RWPE1 (cell line): ENCODE measurements around the gene OCIAD1.
"Not testable (repeated sequence)": the region's sequence is repeated elsewhere in the genome, so short reads cannot be mapped to it uniquely, and the experiment has no call there.

ENCODE experiments used
- CTCF ChIA-PET: fragments of 350-600 bp; sonication (Branson Sonifier 250); formaldehyde crosslinking; extraction: SDS; loops from one replicate; lab custom pipeline; 2021; lab: Yijun Ruan, JAX
- POLR2A ChIA-PET: fragments of 400-600 bp; formaldehyde crosslinking; extraction: SDS; loops from one replicate; lab custom pipeline; 2020; ENCODE audit warnings: antibody characterized with exemption; ENCODE audit not compliant: low non-redundant PET; lab: Yijun Ruan, JAX
- DNase-seq: peaks from one replicate; pipeline ENCODE4 v3.0.0; 2012; ENCODE audit warnings: low spot score
- H3K27ac ChIP-seq: fragments of 450-650 bp; 2 replicates; pipeline ENCODE4 v1.5.1; 2017
- TF ChIP-seq, protein P1 (sequence below): fragments of 450-650 bp; conservative IDR thresholded peaks from 2 replicates; pipeline ENCODE4 v1.5.1; 2017; ENCODE audit warnings: low read depth, mild to moderate bottlenecking

The OCIAD1 gene

DNA sequence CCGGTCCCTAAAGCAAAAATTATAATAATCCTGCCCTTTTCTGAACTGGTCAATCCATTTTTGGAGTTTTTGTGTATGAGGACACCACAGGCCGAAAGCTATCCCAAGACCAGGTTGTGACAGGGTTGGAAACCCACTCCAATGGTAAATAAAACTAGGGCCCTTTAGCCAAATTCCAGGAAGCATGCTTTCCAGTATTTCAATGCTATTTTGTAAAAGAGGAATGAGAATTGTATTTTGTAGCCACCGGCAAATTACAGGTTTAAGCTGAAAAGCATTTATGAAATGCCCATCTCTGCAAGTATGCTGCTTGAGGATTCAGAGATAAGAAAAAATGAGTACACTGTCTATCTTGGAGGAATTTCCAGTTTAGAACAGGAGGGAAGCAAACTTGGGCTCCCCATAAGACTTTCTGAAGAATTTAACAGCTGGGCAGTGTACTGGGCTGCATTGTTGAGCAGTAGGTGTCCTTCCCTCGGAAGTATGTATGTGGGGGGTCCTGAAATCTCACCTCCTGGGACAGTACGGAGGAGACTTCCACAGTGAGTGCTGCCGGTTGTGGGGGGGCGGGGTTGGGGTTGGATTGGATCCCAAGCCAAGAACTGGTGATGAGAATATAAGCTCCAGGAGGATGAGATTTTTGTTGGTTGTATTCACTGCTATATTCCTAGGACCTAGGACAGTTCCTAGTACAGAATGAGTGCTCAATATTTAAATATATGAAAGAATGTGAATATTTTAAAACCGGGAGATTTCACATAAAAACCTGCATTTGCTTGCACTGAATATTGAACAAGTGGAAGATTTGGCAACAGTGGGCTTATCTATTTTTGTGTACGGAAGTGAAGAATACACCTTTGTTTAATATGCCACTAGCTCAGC, 48.9 kb downstream of the OCIAD1 start:
- POLR2A ChIA-PET: no interaction called here
- DNase-seq: no peak
- TF ChIP-seq, protein P1, sequence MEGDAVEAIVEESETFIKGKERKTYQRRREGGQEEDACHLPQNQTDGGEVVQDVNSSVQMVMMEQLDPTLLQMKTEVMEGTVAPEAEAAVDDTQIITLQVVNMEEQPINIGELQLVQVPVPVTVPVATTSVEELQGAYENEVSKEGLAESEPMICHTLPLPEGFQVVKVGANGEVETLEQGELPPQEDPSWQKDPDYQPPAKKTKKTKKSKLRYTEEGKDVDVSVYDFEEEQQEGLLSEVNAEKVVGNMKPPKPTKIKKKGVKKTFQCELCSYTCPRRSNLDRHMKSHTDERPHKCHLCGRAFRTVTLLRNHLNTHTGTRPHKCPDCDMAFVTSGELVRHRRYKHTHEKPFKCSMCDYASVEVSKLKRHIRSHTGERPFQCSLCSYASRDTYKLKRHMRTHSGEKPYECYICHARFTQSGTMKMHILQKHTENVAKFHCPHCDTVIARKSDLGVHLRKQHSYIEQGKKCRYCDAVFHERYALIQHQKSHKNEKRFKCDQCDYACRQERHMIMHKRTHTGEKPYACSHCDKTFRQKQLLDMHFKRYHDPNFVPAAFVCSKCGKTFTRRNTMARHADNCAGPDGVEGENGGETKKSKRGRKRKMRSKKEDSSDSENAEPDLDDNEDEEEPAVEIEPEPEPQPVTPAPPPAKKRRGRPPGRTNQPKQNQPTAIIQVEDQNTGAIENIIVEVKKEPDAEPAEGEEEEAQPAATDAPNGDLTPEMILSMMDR: no peak
- H3K27ac ChIP-seq: no peak overlapping the region
- CTCF ChIA-PET: no interaction called here

DNA sequence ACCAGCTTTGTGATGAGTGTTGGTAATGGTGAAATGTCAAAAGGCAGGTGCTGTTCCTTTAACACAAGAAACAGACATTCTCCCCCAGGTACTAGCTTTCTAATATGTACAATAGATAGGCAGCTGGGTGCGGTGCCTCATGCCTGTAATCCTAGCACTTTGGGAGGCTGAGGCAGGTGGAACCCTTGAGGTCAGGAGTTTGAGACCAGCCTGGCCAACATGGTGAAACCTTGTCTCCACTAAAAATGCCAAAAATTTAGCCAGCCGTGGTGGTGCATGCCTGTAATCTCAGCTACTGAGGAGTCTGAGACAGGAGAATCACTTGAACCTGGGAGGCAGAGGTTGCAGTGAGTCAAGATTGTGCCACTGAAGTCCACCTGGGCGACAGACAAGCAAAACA, 50.8 kb downstream of the OCIAD1 start:
- H3K27ac ChIP-seq, DNase-seq, POLR2A ChIA-PET, CTCF ChIA-PET: not testable (repeated sequence)

DNA sequence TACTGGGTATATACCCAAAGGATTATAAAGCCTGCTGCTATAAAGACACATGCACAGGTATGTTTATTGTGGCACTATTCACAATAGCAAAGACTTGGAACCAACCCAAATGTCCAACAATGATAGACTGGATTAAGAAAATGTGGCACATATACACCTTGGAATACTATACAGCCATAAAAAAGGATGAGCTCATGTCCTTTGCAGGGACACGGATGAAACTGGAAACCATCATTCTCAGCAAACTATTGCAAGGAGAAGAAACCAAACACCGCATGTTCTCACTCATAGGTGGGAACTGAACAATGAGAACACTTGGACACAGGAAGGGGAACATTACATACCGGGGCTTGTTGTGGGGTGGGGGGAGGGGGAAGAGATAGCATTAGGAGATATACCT, 58.9 kb downstream of the OCIAD1 start:
- POLR2A ChIA-PET, DNase-seq, H3K27ac ChIP-seq: not testable (repeated sequence)
- CTCF ChIA-PET: interaction anchor here (0.6 kb wide), 1 partner anchor 27 kb away, joined by 4 read pairs; no protein-coding TSS in a partner anchor

DNA sequence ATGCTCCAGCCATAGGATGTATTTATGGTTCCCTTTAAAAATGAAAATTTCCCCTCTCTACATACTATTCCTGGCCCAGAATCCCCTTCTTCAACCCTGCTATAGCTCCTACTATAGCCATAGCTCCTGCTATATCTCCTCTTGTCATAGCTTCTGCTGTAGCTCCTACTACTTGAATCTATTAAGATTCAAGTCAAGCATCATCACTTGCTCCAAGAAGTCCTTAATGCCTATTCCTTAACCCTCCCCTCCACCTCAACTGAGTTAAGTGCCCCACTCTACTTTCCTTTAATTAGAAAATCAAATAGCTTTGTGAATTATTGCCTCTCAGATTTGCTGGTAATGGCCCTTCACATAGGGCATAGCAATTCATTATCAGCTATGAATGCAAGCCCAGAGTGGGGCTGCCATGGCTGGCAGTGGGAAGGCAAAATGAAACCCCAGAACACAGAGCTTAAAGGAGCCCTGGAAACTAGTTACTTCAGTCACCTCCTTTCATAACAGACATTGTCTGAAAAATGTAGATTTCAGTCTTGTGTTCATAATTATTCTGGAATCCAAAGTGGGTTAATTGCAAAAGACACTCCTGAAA, 60.2 kb downstream of the OCIAD1 start:
- POLR2A ChIA-PET: no interaction called here
- no peak overlapping the region for H3K27ac ChIP-seq
- TF ChIP-seq, protein P1: no peak
- CTCF ChIA-PET: interaction anchor here (0.6 kb wide), 1 partner anchor 10 kb away, joined by 3 read pairs; no protein-coding TSS in a partner anchor
- no peak for DNase-seq

DNA sequence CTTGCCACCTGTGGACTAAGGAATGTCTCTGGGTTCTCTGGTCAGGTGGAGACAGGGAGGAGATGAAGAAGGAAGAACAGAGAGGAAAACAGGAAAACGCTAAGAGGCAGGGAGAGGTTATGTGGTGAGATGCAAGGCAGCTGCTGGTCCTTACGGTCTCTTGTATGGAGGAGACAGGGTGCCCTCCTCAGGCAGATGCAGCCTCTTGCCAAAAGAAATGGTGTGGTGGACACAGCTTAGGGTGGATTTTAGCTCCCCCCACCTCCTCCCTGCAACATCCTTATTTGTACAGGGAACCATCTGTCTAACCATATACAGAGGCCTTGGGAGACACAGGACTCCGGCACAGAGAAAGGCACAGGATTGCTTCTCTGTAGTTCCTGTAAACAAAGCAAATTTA, 66.0 kb downstream of the OCIAD1 start:
- TF ChIP-seq, protein P1: no peak
- DNase-seq: no peak
- POLR2A ChIA-PET: no interaction called here
- CTCF ChIA-PET: interaction anchor here (0.6 kb wide), 1 partner anchor 80 kb away, joined by 3 read pairs; no protein-coding TSS in a partner anchor
- no peak overlapping the region for H3K27ac ChIP-seq

DNA sequence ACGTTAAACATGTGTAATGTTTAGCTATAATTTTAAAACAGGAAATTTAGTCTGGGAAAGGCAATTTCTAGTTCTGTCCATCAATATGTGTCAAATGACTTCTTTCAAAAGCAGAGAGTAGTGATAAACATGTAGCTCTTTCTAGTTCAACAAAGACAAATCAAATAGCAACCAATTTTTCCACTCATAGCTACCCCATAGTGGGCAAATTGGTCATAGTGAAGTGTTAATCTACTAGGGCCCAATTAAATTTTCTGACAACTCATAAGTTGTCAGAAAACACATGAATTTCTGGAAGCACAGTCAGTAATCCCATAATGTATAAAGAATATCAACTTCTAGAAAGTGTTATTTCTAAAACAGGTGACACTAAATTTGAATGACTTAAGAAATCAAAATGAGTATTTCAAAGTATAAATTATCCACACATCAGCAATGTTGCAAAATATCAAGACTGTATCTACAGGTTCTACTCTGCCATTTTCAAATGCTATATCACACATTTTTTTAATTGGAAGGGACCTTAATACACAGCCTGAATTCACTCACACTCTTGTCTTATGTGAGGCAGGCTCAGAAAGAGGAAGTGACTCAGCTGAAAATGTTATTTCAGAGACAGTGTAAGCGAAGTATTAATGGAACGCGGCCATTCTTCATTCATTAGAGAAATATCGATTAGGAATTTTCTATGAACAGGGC, 68.0 kb downstream of the OCIAD1 start:
- POLR2A ChIA-PET: no interaction called here
- DNase-seq: no peak
- no peak overlapping the region for H3K27ac ChIP-seq
- TF ChIP-seq, protein P1: no peak
- CTCF ChIA-PET: no interaction called here

DNA sequence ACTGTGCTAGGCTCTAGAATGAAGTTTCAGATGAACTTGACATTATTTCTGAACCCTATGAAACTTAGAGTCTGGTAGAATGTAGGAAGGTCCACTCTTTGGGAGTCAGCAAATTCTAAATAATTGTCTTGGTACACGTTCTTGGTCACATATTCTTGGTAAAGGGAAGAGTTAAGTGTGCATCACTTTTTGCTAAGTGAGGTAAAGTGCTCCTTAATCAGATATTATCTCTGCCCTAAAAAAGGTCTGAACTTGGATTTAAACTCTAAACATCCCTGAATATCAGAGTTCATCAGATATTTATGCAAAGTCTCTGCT, 68.5 kb downstream of the OCIAD1 start:
- no peak overlapping the region for H3K27ac ChIP-seq
- ChIA-PET POLR2A (no interaction called here), CTCF (no interaction called here)
- no peak for DNase-seq
- TF ChIP-seq, protein P1: no peak
